ENCODE data around the gene SPP1.

The SPP1 gene

GRCh38 chr4:87971866-87972265, 3.6 kb upstream of the SPP1 start:
- Histone ChIP-seq H3K36me3 (ENCODE audit: low read depth) (no peaks in the 10 kb centered on the region), H3K4me3 (ENCODE audit: severe bottlenecking) (no peak overlapping the region), H3K9me3 (ENCODE audit: severe bottlenecking) (no peaks in the 10 kb centered on the region), H3K27me3 (ENCODE audit: insufficient read depth, poor library complexity, severe bottlenecking) (no peaks in the 10 kb centered on the region), H3K4me1 (ENCODE audit: insufficient read depth, poor library complexity, severe bottlenecking) (peaks cover 17% of the 10 kb centered on the region), H3K27ac (ENCODE audit: poor library complexity, severe bottlenecking) (no peak overlapping the region)
- no peak for DNase-seq (ENCODE audit: low spot score)
- no peak for ATAC-seq (ENCODE audit: low read depth)
- no peak for TF ChIP-seq CTCF (IDR thresholded peaks at IDR 0.05; ENCODE audit: poor library complexity, severe bottlenecking)

GRCh38 chr4:87973283-87974169, 2.0 kb upstream of the SPP1 start:
- Histone ChIP-seq H3K4me1 (ENCODE audit: insufficient read depth, poor library complexity, severe bottlenecking) (peaks cover 17% of the 10 kb centered on the region), H3K27ac (ENCODE audit: poor library complexity, severe bottlenecking) (peak overlapping the region; percentile 50), H3K36me3 (ENCODE audit: low read depth) (no peaks in the 10 kb centered on the region), H3K27me3 (ENCODE audit: insufficient read depth, poor library complexity, severe bottlenecking) (no peaks in the 10 kb centered on the region), H3K9me3 (ENCODE audit: severe bottlenecking) (no peaks in the 10 kb centered on the region), H3K4me3 (ENCODE audit: severe bottlenecking) (peak overlapping the region; percentile 2)
- TF ChIP-seq CTCF (IDR thresholded peaks at IDR 0.05; ENCODE audit: poor library complexity, severe bottlenecking) = peak; percentile 87
- peak; percentile 87 for ATAC-seq (ENCODE audit: low read depth)
- DNase-seq (ENCODE audit: low spot score) = no peak

- DNase-seq (ENCODE audit: low spot score) = no peak
- H3K4me3 ChIP-seq (ENCODE audit: severe bottlenecking) = no peak overlapping the region
- no peak for TF ChIP-seq CTCF (IDR thresholded peaks at IDR 0.05; ENCODE audit: poor library complexity, severe bottlenecking)
- no peak overlapping the region for H3K27ac ChIP-seq (ENCODE audit: poor library complexity, severe bottlenecking)
- H3K36me3 ChIP-seq (ENCODE audit: low read depth) = no peaks in the 10 kb centered on the region
- H3K4me1 ChIP-seq (ENCODE audit: insufficient read depth, poor library complexity, severe bottlenecking) = peaks cover 17% of the 10 kb centered on the region
- no peaks in the 10 kb centered on the region for H3K9me3 ChIP-seq (ENCODE audit: severe bottlenecking)
- peak; percentile 30; the same call in 1 of the 3 replicates for ATAC-seq (ENCODE audit: low read depth)
- H3K27me3 ChIP-seq (ENCODE audit: insufficient read depth, poor library complexity, severe bottlenecking) = no peaks in the 10 kb centered on the region
Observed at GRCh38 chr4:87974856-87975462, 555 bp upstream of the SPP1 start.

- H3K27ac ChIP-seq (ENCODE audit: poor library complexity, severe bottlenecking) = no peak overlapping the region
- H3K4me1 ChIP-seq (ENCODE audit: insufficient read depth, poor library complexity, severe bottlenecking) = peaks cover 16% of the 10 kb centered on the region
- ATAC-seq (ENCODE audit: low read depth) = no peak
- H3K4me3 ChIP-seq (ENCODE audit: severe bottlenecking) = no peak overlapping the region
- no peaks in the 10 kb centered on the region for H3K36me3 ChIP-seq (ENCODE audit: low read depth)
- no peak for DNase-seq (ENCODE audit: low spot score)
- TF ChIP-seq CTCF (IDR thresholded peaks at IDR 0.05; ENCODE audit: poor library complexity, severe bottlenecking) = no peak
- no peaks in the 10 kb centered on the region for H3K9me3 ChIP-seq (ENCODE audit: severe bottlenecking)
- H3K27me3 ChIP-seq (ENCODE audit: insufficient read depth, poor library complexity, severe bottlenecking) = no peaks in the 10 kb centered on the region
Observed at GRCh38 chr4:87977521-87978278, 2.2 kb downstream of the SPP1 start.

Measured in RWPE2 (cell line).